HepG2 (cell line): ENCODE data around the gene FBXW12. TPM values are rescaled to one million over a fixed set of nuclear protein-coding genes. Genes with fewer than 3 reads are reported as not detected.
A peak's percentile ranks its signal among the peaks of the same experiment; 100 is the strongest.

Experiments used
- FOXA1 ChIP-seq, 2 experiments: fragments of 450-650 bp in 1 of 2; sonication (generic) in 1 of 2; formaldehyde crosslinking in 1 of 2; IDR thresholded peaks; 2 replicates each; pipeline versions ENCODE4 v1.4.0 to v1.6.1; 2016 to 2020; ENCODE audit warnings: missing genetic modification reagents in 1 of 2
- KMT2A ChIP-seq: sonication (generic); formaldehyde crosslinking; IDR thresholded peaks from 2 replicates; pipeline ENCODE4 v1.4.0; 2020; ENCODE audit warnings: missing genetic modification reagents
- NR2F1 ChIP-seq, 2 experiments: fragments of 450-650 bp in 1 of 2; formaldehyde crosslinking in 1 of 2; IDR thresholded peaks; 2 replicates each; pipeline versions ENCODE4 v1.5.0 to v1.6.1; 2016 to 2020; ENCODE audit warnings: mild to moderate bottlenecking in 1 of 2, missing compliant biosample characterization in 1 of 2, missing genetic modification reagents in 1 of 2, moderate library complexity in 1 of 2
- PHF21A ChIP-seq: sonication (generic); formaldehyde crosslinking; IDR thresholded peaks from 2 replicates; pipeline ENCODE4 v1.5.0; 2020; ENCODE audit warnings: mild to moderate bottlenecking, missing genetic modification reagents
- PLRG1 ChIP-seq: fragments of 450-650 bp; conservative IDR thresholded peaks from 2 replicates; pipeline ENCODE4 v1.6.1; 2016
- ZNF30 ChIP-seq: sonication (generic); formaldehyde crosslinking; IDR thresholded peaks from 2 replicates; pipeline ENCODE4 v1.5.0; 2020; ENCODE audit warnings: mild to moderate bottlenecking, missing genetic modification reagents
- ZNF564 ChIP-seq: sonication (generic); formaldehyde crosslinking; IDR thresholded peaks from 2 replicates; pipeline ENCODE4 v1.8.1; 2023; ENCODE audit warnings: mild to moderate bottlenecking, missing genetic modification reagents
- ZNF782 ChIP-seq: sonication (generic); formaldehyde crosslinking; IDR thresholded peaks from 2 replicates; pipeline ENCODE4 v1.4.0; 2020; ENCODE audit warnings: missing genetic modification reagents, mild to moderate bottlenecking, borderline replicate concordance
- polyA plus RNA-seq, 8 experiments: library from polyadenylated mRNA; depleted of rRNA in 3 of 8; stranded (reverse) in 7 of 8; unstranded in 1 of 8; fragments of >200 nt; fragmentation: Illumina TruSeq in 4 of 8; extraction: Trizol in 4 of 8; gene quantifications; 2 replicates each; pipeline versions ENCODE4 v1.2.1 to v1.2.3, GENCODE V29; 2011 to 2016; ENCODE audit warnings: low read depth in 4 of 8, missing spikeins in 1 of 8, mixed read lengths in 1 of 8; ENCODE audit not compliant: insufficient read depth in 1 of 8
- total RNA-seq, 5 experiments: library from RNA; depleted of rRNA; stranded (reverse); fragments of >200 nt; fragmentation: Illumina TruSeq; extraction: Trizol; gene quantifications; 2 replicates each; pipeline ENCODE4 v1.2.3, GENCODE V29; 2016; ENCODE audit warnings: low read depth in 1 of 5
- TF ChIP-seq, protein P1 (sequence below): IDR thresholded peaks from 2 replicates; pipeline ENCODE4 v1.6.1; 2012; ENCODE audit warnings: low read depth, low read length, improper control_type of control experiment
- TF ChIP-seq, protein P2 (sequence below): sonication (generic); formaldehyde crosslinking; conservative IDR thresholded peaks from 2 replicates; pipeline ENCODE4 v1.4.0; 2020; ENCODE audit warnings: missing genetic modification reagents
- TF ChIP-seq, protein P3 (sequence below): sonication (generic); formaldehyde crosslinking; conservative IDR thresholded peaks from 2 replicates; pipeline ENCODE4 v1.8.1; 2023; ENCODE audit warnings: missing genetic modification reagents
- TF ChIP-seq, protein P4 (sequence below): sonication (generic); formaldehyde crosslinking; IDR thresholded peaks from 2 replicates; pipeline ENCODE4 v1.4.0; 2020; ENCODE audit warnings: missing genetic modification reagents, borderline replicate concordance
- TF ChIP-seq, protein P5 (sequence below): sonication (generic); formaldehyde crosslinking; IDR thresholded peaks from 2 replicates; pipeline ENCODE4 v1.4.0; 2020; ENCODE audit warnings: missing genetic modification reagents
- TF ChIP-seq, protein P6 (sequence below): sonication (generic); formaldehyde crosslinking; IDR thresholded peaks from 2 replicates; pipeline ENCODE4; 2020; ENCODE audit warnings: missing genetic modification reagents, mild to moderate bottlenecking, borderline replicate concordance
- TF ChIP-seq, protein P7 (sequence below): sonication (generic); formaldehyde crosslinking; IDR thresholded peaks from 2 replicates; pipeline ENCODE4 v1.5.0; 2020; ENCODE audit warnings: mild to moderate bottlenecking, missing genetic modification reagents

The FBXW12 gene
- total and polyA plus RNA-seq, 2 of the 13 experiments (the other 11 are each of a cell fraction or from before 2014, with no cell fraction given) = not detected

DNA sequence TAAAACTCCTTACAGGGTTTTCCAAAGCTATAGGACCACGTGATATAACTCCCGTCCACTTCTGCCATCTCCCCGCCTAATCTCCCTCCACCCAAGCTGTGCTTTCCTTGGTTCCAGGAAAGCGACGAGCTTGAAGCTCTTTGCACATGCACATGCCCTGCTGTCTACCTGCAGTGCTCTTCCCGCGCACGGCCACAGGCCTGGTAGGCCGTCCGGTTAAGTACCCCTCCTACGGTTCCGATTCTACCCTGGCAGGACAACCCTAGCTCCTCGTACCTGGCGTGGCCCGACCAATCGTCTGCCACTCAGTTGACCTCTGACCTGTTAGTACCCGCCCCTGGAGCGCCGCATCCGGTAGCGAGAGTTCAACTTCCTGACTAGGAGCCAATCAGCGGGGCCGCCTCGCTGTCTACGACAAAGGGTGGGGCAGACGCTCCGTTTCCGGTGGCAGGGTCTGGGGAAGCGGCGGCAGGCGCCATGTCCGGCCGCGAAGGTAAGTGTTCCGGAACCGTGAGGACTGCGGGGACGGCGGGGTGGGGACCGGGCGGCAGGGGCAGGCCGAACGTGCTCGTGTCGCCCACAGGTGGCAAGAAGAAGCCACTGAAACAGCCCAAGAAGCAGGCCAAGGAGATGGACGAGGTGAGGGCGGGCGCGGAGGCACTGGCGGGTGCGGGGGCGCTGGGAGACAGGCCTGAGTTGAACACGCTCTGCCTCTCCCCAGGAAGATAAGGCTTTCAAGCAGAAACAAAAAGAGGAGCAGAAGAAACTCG, 68.0 kb downstream of the FBXW12 start, which contains the start of the genes CCDC51 and TMA7 (continued):
- TF ChIP-seq, protein P1, sequence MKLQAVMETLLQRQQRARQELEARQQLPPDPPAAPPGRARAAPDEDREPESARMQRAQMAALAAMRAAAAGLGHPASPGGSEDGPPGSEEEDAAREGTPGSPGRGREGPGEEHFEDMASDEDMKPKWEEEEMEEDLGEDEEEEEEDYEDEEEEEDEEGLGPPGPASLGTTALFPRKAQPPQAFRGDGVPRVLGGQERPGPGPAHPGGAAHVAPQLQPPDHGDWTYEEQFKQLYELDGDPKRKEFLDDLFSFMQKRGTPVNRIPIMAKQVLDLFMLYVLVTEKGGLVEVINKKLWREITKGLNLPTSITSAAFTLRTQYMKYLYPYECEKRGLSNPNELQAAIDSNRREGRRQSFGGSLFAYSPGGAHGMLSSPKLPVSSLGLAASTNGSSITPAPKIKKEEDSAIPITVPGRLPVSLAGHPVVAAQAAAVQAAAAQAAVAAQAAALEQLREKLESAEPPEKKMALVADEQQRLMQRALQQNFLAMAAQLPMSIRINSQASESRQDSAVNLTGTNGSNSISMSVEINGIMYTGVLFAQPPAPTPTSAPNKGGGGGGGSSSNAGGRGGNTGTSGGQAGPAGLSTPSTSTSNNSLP = no peak
- TF ChIP-seq PLRG1 (no peak), PHF21A (CRISPR knock-in tag) (peak; percentile 65), KMT2A (peak; percentile 76), ZNF30 (CRISPR knock-in tag) (0 out of 2 replicates have a peak, but pooled peaks have one; percentile 41), FOXA1 (IDR thresholded peaks at IDR 0.05) (no peak), FOXA1 (CRISPR knock-in tag; IDR thresholded peaks at IDR 0.05) (no peak), ZNF782 (no peak; the same call in 1 of the 2 replicates), NR2F1 (CRISPR knock-in tag; IDR thresholded peaks at IDR 0.05) (peak in 1 of 2 experiments; percentile 62; a peak in 2 of 4 replicates), ZNF564 (CRISPR knock-in tag) (peak; percentile 66; the same call in 1 of the 2 replicates)
- TF ChIP-seq, protein P2, sequence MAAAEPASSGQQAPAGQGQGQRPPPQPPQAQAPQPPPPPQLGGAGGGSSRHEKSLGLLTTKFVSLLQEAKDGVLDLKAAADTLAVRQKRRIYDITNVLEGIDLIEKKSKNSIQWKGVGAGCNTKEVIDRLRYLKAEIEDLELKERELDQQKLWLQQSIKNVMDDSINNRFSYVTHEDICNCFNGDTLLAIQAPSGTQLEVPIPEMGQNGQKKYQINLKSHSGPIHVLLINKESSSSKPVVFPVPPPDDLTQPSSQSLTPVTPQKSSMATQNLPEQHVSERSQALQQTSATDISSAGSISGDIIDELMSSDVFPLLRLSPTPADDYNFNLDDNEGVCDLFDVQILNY (CRISPR knock-in tag) = no peak; the same call in 1 of the 2 replicates
- TF ChIP-seq, protein P3, sequence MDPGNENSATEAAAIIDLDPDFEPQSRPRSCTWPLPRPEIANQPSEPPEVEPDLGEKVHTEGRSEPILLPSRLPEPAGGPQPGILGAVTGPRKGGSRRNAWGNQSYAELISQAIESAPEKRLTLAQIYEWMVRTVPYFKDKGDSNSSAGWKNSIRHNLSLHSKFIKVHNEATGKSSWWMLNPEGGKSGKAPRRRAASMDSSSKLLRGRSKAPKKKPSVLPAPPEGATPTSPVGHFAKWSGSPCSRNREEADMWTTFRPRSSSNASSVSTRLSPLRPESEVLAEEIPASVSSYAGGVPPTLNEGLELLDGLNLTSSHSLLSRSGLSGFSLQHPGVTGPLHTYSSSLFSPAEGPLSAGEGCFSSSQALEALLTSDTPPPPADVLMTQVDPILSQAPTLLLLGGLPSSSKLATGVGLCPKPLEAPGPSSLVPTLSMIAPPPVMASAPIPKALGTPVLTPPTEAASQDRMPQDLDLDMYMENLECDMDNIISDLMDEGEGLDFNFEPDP (CRISPR knock-in tag) = no peak
- TF ChIP-seq, protein P4, sequence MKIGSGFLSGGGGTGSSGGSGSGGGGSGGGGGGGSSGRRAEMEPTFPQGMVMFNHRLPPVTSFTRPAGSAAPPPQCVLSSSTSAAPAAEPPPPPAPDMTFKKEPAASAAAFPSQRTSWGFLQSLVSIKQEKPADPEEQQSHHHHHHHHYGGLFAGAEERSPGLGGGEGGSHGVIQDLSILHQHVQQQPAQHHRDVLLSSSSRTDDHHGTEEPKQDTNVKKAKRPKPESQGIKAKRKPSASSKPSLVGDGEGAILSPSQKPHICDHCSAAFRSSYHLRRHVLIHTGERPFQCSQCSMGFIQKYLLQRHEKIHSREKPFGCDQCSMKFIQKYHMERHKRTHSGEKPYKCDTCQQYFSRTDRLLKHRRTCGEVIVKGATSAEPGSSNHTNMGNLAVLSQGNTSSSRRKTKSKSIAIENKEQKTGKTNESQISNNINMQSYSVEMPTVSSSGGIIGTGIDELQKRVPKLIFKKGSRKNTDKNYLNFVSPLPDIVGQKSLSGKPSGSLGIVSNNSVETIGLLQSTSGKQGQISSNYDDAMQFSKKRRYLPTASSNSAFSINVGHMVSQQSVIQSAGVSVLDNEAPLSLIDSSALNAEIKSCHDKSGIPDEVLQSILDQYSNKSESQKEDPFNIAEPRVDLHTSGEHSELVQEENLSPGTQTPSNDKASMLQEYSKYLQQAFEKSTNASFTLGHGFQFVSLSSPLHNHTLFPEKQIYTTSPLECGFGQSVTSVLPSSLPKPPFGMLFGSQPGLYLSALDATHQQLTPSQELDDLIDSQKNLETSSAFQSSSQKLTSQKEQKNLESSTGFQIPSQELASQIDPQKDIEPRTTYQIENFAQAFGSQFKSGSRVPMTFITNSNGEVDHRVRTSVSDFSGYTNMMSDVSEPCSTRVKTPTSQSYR = no peak
- TF ChIP-seq, protein P5, sequence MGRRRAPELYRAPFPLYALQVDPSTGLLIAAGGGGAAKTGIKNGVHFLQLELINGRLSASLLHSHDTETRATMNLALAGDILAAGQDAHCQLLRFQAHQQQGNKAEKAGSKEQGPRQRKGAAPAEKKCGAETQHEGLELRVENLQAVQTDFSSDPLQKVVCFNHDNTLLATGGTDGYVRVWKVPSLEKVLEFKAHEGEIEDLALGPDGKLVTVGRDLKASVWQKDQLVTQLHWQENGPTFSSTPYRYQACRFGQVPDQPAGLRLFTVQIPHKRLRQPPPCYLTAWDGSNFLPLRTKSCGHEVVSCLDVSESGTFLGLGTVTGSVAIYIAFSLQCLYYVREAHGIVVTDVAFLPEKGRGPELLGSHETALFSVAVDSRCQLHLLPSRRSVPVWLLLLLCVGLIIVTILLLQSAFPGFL = no peak
- TF ChIP-seq, protein P6, sequence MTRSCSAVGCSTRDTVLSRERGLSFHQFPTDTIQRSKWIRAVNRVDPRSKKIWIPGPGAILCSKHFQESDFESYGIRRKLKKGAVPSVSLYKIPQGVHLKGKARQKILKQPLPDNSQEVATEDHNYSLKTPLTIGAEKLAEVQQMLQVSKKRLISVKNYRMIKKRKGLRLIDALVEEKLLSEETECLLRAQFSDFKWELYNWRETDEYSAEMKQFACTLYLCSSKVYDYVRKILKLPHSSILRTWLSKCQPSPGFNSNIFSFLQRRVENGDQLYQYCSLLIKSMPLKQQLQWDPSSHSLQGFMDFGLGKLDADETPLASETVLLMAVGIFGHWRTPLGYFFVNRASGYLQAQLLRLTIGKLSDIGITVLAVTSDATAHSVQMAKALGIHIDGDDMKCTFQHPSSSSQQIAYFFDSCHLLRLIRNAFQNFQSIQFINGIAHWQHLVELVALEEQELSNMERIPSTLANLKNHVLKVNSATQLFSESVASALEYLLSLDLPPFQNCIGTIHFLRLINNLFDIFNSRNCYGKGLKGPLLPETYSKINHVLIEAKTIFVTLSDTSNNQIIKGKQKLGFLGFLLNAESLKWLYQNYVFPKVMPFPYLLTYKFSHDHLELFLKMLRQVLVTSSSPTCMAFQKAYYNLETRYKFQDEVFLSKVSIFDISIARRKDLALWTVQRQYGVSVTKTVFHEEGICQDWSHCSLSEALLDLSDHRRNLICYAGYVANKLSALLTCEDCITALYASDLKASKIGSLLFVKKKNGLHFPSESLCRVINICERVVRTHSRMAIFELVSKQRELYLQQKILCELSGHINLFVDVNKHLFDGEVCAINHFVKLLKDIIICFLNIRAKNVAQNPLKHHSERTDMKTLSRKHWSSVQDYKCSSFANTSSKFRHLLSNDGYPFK (CRISPR knock-in tag) = peak; percentile 94; the same call in 1 of the 2 replicates
- TF ChIP-seq, protein P7, sequence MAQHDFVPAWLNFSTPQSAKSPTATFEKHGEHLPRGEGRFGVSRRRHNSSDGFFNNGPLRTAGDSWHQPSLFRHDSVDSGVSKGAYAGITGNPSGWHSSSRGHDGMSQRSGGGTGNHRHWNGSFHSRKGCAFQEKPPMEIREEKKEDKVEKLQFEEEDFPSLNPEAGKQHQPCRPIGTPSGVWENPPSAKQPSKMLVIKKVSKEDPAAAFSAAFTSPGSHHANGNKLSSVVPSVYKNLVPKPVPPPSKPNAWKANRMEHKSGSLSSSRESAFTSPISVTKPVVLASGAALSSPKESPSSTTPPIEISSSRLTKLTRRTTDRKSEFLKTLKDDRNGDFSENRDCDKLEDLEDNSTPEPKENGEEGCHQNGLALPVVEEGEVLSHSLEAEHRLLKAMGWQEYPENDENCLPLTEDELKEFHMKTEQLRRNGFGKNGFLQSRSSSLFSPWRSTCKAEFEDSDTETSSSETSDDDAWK (CRISPR knock-in tag) = no peak
